Measurements from ENCODE around the gene MYH14. TPM values are rescaled to one million over a fixed set of nuclear protein-coding genes. Genes with fewer than 3 reads are reported as not detected.

Gene MYH14
- total and polyA plus RNA-seq, 2 of the 4 experiments (the other 2 are of a cell fraction), result not detected

GRCh38 chr19:50266896-50267295 is 63.5 kb downstream of the MYH14 start:
- peaks cover 14% of the 10 kb centered on the region for H3K9me3 ChIP-seq (ENCODE audit: control insufficient read depth, insufficient read depth, low read length)
- H3K27ac ChIP-seq (ENCODE audit: insufficient read depth, low read length), result no peak overlapping the region
- no peak overlapping the region for H3K4me3 ChIP-seq (ENCODE audit: insufficient read depth, low read depth, low read length)
- in situ Hi-C loops (cut with MboI; ENCODE audit: low sequenced_read_pairs), result no loop called here
- no peak overlapping the region for H3K4ac ChIP-seq (ENCODE audit: low read depth, low read length)
- WGBS, 2 experiments (ENCODE audit: extremely low coverage in 2 of 2, insufficient read length in 1 of 2), result 6% methylated on average over 15 of the region's 20 CpGs; no CpG with 5 or more reads in 1 of the 2 experiments
- no peak overlapping the region for H4K91ac ChIP-seq (ENCODE audit: insufficient read depth, low read depth, low read length)
- no peak overlapping the region for H2BK120ac ChIP-seq (ENCODE audit: low read depth, low read length)
- no peaks in the 10 kb centered on the region for H3K79me1 ChIP-seq (ENCODE audit: low read depth in 1 of 2, low read length in 2 of 2)
- ATAC-seq (ENCODE audit: low read depth), result no peak
- H4K20me1 ChIP-seq (ENCODE audit: insufficient read depth, low read length), result no peaks in the 10 kb centered on the region
- no peak overlapping the region for H4K5ac ChIP-seq (ENCODE audit: low read depth, low read length)
- no peak overlapping the region for H2AK5ac ChIP-seq (ENCODE audit: low read depth, low read length)
- no peak overlapping the region for H3K18ac ChIP-seq (ENCODE audit: low read depth, low read length)
- H2BK15ac ChIP-seq (ENCODE audit: low read depth, low read length), result no peak overlapping the region
- no peak overlapping the region for H2AFZ ChIP-seq (replicated peaks; ENCODE audit: low read length, poor library complexity)
- intact Hi-C loops (cut with micrococcal nuclease), result no loop called here
- no peak overlapping the region for H4K8ac ChIP-seq (ENCODE audit: low read depth in 2 of 2, low read length in 2 of 2)
- H3K56ac ChIP-seq (ENCODE audit: extremely low read depth, insufficient read depth, low read length), result no peak overlapping the region
- no peak overlapping the region for H3K14ac ChIP-seq (replicated peaks; ENCODE audit: low read depth, low read length)
- no peak overlapping the region for H2AK9ac ChIP-seq (replicated peaks; ENCODE audit: low read depth, low read length, poor library complexity)
- H3K9me1 ChIP-seq (ENCODE audit: insufficient read depth, low read length), result no peaks in the 10 kb centered on the region
- H3K4me1 ChIP-seq (ENCODE audit: control insufficient read depth, insufficient read depth, low read length), result no peaks in the 10 kb centered on the region
- H3K36me3 ChIP-seq (ENCODE audit: control insufficient read depth, insufficient read depth, low read length), result no peaks in the 10 kb centered on the region
- no peak overlapping the region for H2BK5ac ChIP-seq (ENCODE audit: low read depth, low read length, poor library complexity, severe bottlenecking)
- POLR2A ChIA-PET (ENCODE audit: unreplicated experiment), result no interaction called here
- no peaks in the 10 kb centered on the region for H3K27me3 ChIP-seq (ENCODE audit: control insufficient read depth, insufficient read depth, low read length)
- no peak overlapping the region for H3K23ac ChIP-seq (ENCODE audit: low read depth, low read length)
- CTCF ChIA-PET, result no interaction called here
- no peak overlapping the region for H3K9ac ChIP-seq (ENCODE audit: low read depth, low read length)
- no peak overlapping the region for H2BK20ac ChIP-seq (ENCODE audit: low read depth, low read length)
- no peak for DNase-seq
- H3K4me2 ChIP-seq (ENCODE audit: low read depth, low read length), result no peak overlapping the region
- dilution Hi-C loops (cut with HindIII; ENCODE audit: low sequenced_read_pairs, unreplicated experiment), result no loop called here
- no TSS peak for BruUV-seq (replicated peaks)
- no peak for TF ChIP-seq USF2 (IDR thresholded peaks at IDR 0.05; ENCODE audit: low read depth, low read length)
- no peak for TF ChIP-seq NFE2L2 (IDR thresholded peaks at IDR 0.05; ENCODE audit: low read depth, low read length)
- no peak for TF ChIP-seq MXI1 (IDR thresholded peaks at IDR 0.05; ENCODE audit: borderline replicate concordance, low read depth, low read length)

Measured in IMR-90 (cell line).